ENCODE results near the gene PSME1.
"Not testable (repeated sequence)": the region's sequence is repeated elsewhere in the genome, so short reads cannot be mapped to it uniquely, and the experiment has no call there.

PSME1 gene

GRCh38 chr14:24105609-24106239 lies 30.3 kb upstream of the PSME1 start:
- not testable (repeated sequence) for DNase-seq (ENCODE audit: low spot score)

- no peak for DNase-seq (ENCODE audit: low spot score)
These were observed 29.2 kb upstream of the PSME1 start for GRCh38 chr14:24106672-24107271.

GRCh38 chr14:24108336-24108874 lies 27.6 kb upstream of the PSME1 start:
- no peak for DNase-seq (ENCODE audit: low spot score)

- DNase-seq (ENCODE audit: low spot score), result no peak
These were observed 25.9 kb upstream of the PSME1 start for GRCh38 chr14:24110060-24110459.

- DNase-seq (ENCODE audit: low spot score), result no peak
These were observed 25.5 kb upstream of the PSME1 start for GRCh38 chr14:24110523-24110922.

GRCh38 chr14:24113379-24113800 lies 22.6 kb upstream of the PSME1 start:
- DNase-seq (ENCODE audit: low spot score), result no peak

GRCh38 chr14:24113801-24114531 lies 22.0 kb upstream of the PSME1 start:
- peak; percentile 80 for DNase-seq (ENCODE audit: low spot score)

GRCh38 chr14:24114532-24115421 lies 21.2 kb upstream of the PSME1 start, which contains the start of the genes DCAF11 and NRL:
Gene DCAF11 (plus strand): TSS chr14:24114777. CDS start chr14:24115595, 818 bp downstream.
Gene NRL (minus strand): TSS chr14:24114949. CDS start chr14:24082848, 32,101 bp downstream.
- DNase-seq (ENCODE audit: low spot score), result peak; percentile 99

GRCh38 chr14:24115422-24116127 lies 20.4 kb upstream of the PSME1 start:
- DNase-seq (ENCODE audit: low spot score), result no peak

GRCh38 chr14:24116128-24116814 lies 19.7 kb upstream of the PSME1 start:
- DNase-seq (ENCODE audit: low spot score), result no peak

GRCh38 chr14:24117179-24117578 lies 18.8 kb upstream of the PSME1 start:
- no peak for DNase-seq (ENCODE audit: low spot score)

- DNase-seq (ENCODE audit: low spot score), result no peak
These were observed 16.3 kb upstream of the PSME1 start for GRCh38 chr14:24119691-24120090.

- DNase-seq (ENCODE audit: low spot score), result no peak
These were observed 14.8 kb upstream of the PSME1 start for GRCh38 chr14:24121210-24121609.

GRCh38 chr14:24122416-24122815 lies 13.6 kb upstream of the PSME1 start:
- no peak for DNase-seq (ENCODE audit: low spot score)

GRCh38 chr14:24122898-24123297 lies 13.1 kb upstream of the PSME1 start:
- DNase-seq (ENCODE audit: low spot score), result no peak

GRCh38 chr14:24123424-24124417 lies 12.3 kb upstream of the PSME1 start:
- DNase-seq (ENCODE audit: low spot score), result no peak

GRCh38 chr14:24126939-24127338 lies 9.1 kb upstream of the PSME1 start:
- DNase-seq (ENCODE audit: low spot score), result no peak

GRCh38 chr14:24127673-24128072 lies 8.3 kb upstream of the PSME1 start:
- no peak for DNase-seq (ENCODE audit: low spot score)

- no peak for DNase-seq (ENCODE audit: low spot score)
These were observed 6.5 kb upstream of the PSME1 start for GRCh38 chr14:24129410-24129998.

Measured in CD4-positive, alpha-beta T cell treated with Interleukin-15 for 4 hours (primary cell).